Measurements from ENCODE around the gene PCIF1. TPM values are rescaled to one million over a fixed set of nuclear protein-coding genes. Genes with fewer than 3 reads are reported as not detected.

The PCIF1 gene
- total RNA-seq, 4 donors from 2014 or later, result 10.4 to 36.8 (median 16.4) TPM

- no peak for TF ChIP-seq POLR2A (IDR thresholded peaks at IDR 0.05)
- TF ChIP-seq, protein P1, sequence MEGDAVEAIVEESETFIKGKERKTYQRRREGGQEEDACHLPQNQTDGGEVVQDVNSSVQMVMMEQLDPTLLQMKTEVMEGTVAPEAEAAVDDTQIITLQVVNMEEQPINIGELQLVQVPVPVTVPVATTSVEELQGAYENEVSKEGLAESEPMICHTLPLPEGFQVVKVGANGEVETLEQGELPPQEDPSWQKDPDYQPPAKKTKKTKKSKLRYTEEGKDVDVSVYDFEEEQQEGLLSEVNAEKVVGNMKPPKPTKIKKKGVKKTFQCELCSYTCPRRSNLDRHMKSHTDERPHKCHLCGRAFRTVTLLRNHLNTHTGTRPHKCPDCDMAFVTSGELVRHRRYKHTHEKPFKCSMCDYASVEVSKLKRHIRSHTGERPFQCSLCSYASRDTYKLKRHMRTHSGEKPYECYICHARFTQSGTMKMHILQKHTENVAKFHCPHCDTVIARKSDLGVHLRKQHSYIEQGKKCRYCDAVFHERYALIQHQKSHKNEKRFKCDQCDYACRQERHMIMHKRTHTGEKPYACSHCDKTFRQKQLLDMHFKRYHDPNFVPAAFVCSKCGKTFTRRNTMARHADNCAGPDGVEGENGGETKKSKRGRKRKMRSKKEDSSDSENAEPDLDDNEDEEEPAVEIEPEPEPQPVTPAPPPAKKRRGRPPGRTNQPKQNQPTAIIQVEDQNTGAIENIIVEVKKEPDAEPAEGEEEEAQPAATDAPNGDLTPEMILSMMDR (IDR thresholded peaks at IDR 0.05), result no peak
- intact Hi-C loops (cut with DNase I), result loop anchor here (10.0 kb wide), 1 partner anchor 52 kb away; no protein-coding TSS in a partner anchor
- Histone ChIP-seq H3K27me3 (no peaks in the 10 kb centered on the region), H3K4me3 (no peak overlapping the region), H3K4me1 (peaks cover 23 to 53% (median 23%) of the 10 kb centered on the region in 3 donors), H3K27ac (no peak overlapping the region), H3K9me3 (no peaks in the 10 kb centered on the region), H3K36me3 (peaks cover 3 to 66% (median 15%) of the 10 kb centered on the region in 3 donors)
- DNase-seq, result no peak
- WGBS, 2 donors, result 52 to 57% methylated on average over 3 to 4 of the region's 4 CpGs
Observed at GRCh38 chr20:45892828-45893500, 41.5 kb upstream of the PCIF1 start.

GRCh38 chr20:45893831-45894230 lies 40.7 kb upstream of the PCIF1 start:
- intact Hi-C loops (cut with DNase I), result loop anchor here (10.0 kb wide), 1 partner anchor 51 kb away; no protein-coding TSS in a partner anchor
- peaks cover 3 to 68% (median 21%) of the 10 kb centered on the region in 3 donors for H3K36me3 ChIP-seq
- H3K9me3 ChIP-seq, result no peaks in the 10 kb centered on the region

DNA sequence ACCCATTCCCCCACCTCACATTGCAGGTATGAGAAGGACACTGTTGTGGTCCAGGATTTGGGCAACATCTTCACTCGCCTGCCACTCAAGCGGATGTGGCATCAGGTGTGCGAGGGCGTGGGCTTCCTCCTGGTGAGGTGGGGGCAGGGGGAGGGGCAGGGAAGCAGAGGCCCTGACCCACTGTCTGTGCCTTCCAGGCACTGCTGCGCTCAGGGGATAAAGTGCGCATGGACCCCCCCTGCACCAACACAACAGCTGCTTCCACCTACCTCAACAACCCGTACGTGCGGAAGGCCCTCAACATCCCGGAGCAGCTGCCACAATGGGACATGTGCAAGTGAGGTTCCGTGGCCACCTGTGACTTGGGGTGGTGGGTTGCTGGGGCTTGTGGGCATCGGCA lies 39.7 kb upstream of the PCIF1 start:
- Histone ChIP-seq H3K27me3 (no peaks in the 10 kb centered on the region), H3K4me3 (no peak overlapping the region), H3K4me1 (peaks cover 16 to 38% (median 19%) of the 10 kb centered on the region in 3 donors), H3K36me3 (peaks cover 3 to 75% (median 21%) of the 10 kb centered on the region in 3 donors), H3K9me3 (no peaks in the 10 kb centered on the region), H3K27ac (no peak overlapping the region)
- intact Hi-C loops (cut with DNase I), result loop anchor here (10.0 kb wide), 1 partner anchor 50 kb away; no protein-coding TSS in a partner anchor
- DNase-seq, result no peak
- TF ChIP-seq, protein P1 (IDR thresholded peaks at IDR 0.05), result no peak
- TF ChIP-seq POLR2A (IDR thresholded peaks at IDR 0.05), result no peak
- 63 to 93% methylated on average over 2 to 8 of the region's 12 CpGs for WGBS, 2 donors

More at GRCh38 chr20:45893831-45894230, 40.7 kb upstream of the PCIF1 start:
- TF ChIP-seq, protein P1 (IDR thresholded peaks at IDR 0.05), result no peak
- no peak for TF ChIP-seq POLR2A (IDR thresholded peaks at IDR 0.05)
- H3K27me3 ChIP-seq, result no peaks in the 10 kb centered on the region
- DNase-seq, result no peak
- no peak overlapping the region for H3K27ac ChIP-seq
- H3K4me3 ChIP-seq, result no peak overlapping the region
- H3K4me1 ChIP-seq, result peaks cover 18 to 48% (median 23%) of the 10 kb centered on the region in 3 donors
- WGBS, 2 donors, result 87 to 94% methylated on average over 4 of the region's 4 CpGs

DNA sequence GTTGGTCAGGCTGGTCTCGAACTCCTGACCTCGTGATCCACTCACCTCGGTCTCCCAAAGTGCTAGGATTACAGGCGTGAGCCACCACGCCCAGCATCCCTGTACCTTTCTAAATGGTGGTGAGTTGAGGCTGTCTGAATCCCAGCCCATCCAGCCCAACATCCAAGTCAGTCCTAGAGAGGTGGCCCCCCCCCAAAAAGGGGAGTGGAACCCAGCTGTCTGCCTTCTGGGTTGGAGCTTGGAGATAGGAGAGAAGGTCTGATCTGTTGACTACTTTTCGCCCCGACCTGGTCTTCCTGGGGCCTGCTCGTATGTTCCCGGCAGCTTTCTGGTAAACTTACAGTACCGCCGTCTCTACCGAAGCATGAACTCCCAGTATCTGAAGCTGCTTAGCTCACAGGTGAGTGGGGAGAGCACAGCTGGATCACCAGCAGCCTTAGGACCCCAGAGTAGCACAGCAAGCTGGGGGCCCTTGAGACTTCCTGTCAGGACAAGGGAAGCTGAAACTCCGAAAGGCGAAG lies 37.8 kb upstream of the PCIF1 start:
- WGBS, 2 donors, result 84 to 85% methylated on average over 9 to 10 of the region's 14 CpGs
- Histone ChIP-seq H3K4me1 (peaks cover 7 to 22% (median 17%) of the 10 kb centered on the region in 3 donors), H3K27ac (no peak overlapping the region), H3K27me3 (no peaks in the 10 kb centered on the region), H3K9me3 (no peaks in the 10 kb centered on the region), H3K4me3 (no peak overlapping the region), H3K36me3 (peaks cover 3 to 94% (median 26%) of the 10 kb centered on the region in 3 donors)
- no peak for DNase-seq
- TF ChIP-seq, protein P1 (IDR thresholded peaks at IDR 0.05), result no peak
- TF ChIP-seq POLR2A (IDR thresholded peaks at IDR 0.05), result no peak
- intact Hi-C loops (cut with DNase I), result loop anchor here (10.0 kb wide), 1 partner anchor 48 kb away; no protein-coding TSS in a partner anchor

DNA sequence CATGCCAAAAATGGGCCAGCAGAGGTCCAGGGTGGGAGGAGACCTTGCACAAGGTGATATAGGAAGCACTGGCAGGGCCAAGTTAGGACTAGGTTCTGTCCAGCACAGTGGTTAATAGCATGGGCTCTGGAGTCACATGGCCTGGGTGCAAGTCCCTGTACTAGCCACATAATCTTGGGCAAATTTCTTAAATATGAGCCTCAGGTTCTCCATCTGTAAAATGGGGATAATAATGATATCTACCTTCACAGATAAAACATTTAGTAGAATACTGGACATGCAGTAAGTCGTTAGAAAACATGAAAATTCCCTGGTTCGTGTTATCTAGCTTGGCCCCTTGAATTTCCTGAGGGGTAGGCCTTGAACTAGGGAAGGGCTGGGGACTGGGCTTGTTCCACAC lies 37.2 kb upstream of the PCIF1 start:
- no peak for TF ChIP-seq POLR2A (IDR thresholded peaks at IDR 0.05)
- TF ChIP-seq, protein P1 (IDR thresholded peaks at IDR 0.05), result no peak
- H3K27ac ChIP-seq, result no peak overlapping the region
- H3K4me1 ChIP-seq, result peaks cover under 1 to 16% (median 11%) of the 10 kb centered on the region in 3 donors
- H3K36me3 ChIP-seq, result peaks cover 3 to 100% (median 26%) of the 10 kb centered on the region in 3 donors
- no peaks in the 10 kb centered on the region for H3K27me3 ChIP-seq
- H3K9me3 ChIP-seq, result no peaks in the 10 kb centered on the region
- WGBS, 2 donors, result 62 to 78% methylated on average over 2 of the region's 2 CpGs
- no peak for DNase-seq
- no peak overlapping the region for H3K4me3 ChIP-seq
- intact Hi-C loops (cut with DNase I), result loop anchor here (10.0 kb wide), 1 partner anchor 48 kb away; no protein-coding TSS in a partner anchor
